Left hindlimb (tissue), 1 donor: ENCODE measurements around the gene FAM3B.
A peak's percentile ranks its signal among the peaks of the same experiment; 100 is the strongest.
"Not testable (repeated sequence)": the region's sequence is repeated elsewhere in the genome, so short reads cannot be mapped to it uniquely, and the experiment has no call there.

Experiments used
- DNase-seq: peaks from one replicate; pipeline ENCODE4 v3.0.0-alpha.2; 2018

The FAM3B gene

DNA sequence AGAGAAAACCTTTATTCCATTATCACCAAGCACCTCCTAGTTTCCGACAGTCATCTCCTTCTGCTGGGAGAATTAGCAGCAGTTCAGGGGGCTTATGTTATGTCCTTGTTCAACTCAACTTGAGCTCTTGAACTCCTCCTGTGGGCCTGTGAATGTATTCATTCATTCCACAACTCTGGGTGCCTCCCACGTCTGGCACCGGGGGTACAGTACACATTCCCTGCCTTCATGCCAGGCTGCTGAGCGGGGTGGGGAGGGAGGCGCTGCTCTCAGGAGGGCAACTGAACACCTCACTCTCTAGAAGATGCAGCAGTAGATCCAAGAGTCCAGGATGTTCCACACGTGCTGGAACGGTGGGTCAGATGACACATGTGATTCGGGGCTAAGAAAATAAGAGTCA lies 40.9 kb downstream of the FAM3B start:
- DNase-seq = no peak

- no peak for DNase-seq
These were observed 41.9 kb downstream of the FAM3B start for GRCh38 chr21:41358193-41359166.

- DNase-seq = no peak
These were observed 42.7 kb downstream of the FAM3B start for GRCh38 chr21:41359286-41359685.

DNA sequence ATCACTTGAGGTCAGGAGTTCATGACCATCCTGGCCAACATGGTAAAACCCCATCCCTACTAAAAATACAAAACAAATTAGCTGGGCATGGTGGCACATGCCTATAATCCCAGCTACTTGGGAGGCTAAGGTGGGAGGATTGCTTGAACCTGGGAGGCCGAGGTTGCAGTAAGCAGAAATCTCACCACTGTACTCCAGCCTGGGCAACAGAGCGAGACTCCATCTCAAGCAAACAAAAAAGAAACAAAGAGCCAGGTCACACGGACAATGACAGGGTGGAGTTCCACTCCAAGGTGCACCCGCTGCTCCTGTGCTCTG lies 43.1 kb downstream of the FAM3B start:
- DNase-seq = not testable (repeated sequence)

GRCh38 chr21:41360072-41360821 lies 43.6 kb downstream of the FAM3B start:
- no peak for DNase-seq

DNA sequence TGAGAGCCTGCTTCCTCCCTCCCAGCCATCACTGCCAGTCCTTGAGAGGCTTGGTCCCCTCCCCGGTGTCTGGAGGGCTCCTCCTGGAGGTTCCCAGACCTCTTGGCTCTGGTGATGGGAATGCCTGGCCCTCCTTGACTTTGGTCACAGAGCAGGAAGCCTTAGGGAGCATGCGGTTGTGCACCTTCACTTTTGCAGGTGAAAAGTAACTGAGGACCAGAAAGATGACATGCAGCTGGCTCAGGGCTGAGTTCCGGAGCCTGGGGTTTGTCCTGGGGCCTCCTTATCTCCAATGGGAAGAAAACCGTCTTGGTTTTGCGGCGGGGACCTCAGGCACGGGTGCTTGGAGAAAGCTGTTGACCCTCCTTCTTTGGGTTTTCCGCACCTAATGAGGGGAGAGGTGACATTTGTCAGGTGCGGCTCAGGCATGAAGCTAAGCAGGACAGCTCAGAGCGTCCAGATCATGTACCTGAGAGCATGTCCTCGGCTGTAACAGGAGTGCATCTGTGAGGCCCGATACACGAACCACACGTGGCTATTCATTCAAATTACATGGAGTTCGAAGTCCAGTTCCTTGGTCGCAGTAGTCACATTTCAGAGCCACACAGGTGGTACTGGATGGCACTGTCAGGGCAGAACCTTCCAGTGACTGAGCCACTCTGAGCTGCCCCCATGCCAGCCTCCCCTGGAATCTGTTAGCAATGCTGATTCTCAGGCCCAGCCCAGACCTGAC lies 44.6 kb downstream of the FAM3B start:
- no peak for DNase-seq

- no peak for DNase-seq
These were observed 45.4 kb downstream of the FAM3B start, which contains the start of gene MX2 for GRCh38 chr21:41361786-41362604. MX2 (plus strand) TSS chr21:41362027; CDS start chr21:41376907, 14,880 bp downstream.

GRCh38 chr21:41362605-41363369 lies 46.2 kb downstream of the FAM3B start:
- DNase-seq = no peak

DNA sequence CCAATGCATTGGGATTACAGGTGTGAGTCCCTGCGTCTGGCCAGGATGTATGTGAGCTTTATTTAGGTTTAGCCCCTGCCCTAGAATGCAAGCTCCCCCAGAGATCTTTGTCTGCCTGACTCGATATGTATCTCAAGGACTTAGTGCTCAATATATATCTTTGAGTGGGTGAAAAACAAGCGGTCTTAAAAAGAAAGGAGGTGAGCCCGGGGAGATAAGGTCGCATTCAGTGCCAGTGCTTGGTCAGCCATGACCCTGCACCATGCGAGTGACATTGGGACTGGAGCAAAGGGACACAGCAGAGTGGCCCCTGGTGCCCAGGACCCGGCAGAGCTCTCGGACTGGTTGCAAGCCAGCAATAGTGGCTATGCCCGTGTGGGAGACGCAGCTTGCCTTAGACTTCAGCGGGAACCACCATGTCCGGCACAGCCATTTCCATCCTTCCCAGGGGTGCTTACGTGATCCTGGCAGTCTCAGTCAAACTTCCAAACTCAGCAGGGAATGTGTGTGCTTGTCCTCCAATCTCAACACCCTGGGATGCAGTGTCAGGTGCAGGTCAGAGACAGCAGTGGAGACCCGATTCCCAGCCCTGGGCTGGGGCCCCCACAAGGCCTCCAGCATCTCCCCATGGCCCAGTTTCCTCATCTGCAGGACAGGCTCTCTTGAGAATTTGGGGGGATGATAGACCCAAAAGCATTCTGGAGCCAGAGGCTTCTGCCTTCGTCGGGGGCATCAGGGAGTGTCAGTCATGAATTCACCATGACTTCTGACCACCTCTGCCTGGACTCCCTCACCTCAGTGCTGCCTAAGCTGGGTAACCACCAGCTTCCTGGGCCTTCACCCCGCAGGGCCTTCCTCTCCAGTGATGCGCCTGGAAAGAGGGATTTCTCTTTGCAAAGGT lies 47.0 kb downstream of the FAM3B start:
- no peak for DNase-seq

GRCh38 chr21:41364308-41364707 lies 47.7 kb downstream of the FAM3B start:
- DNase-seq = no peak

GRCh38 chr21:41365377-41366107 lies 48.9 kb downstream of the FAM3B start:
- no peak for DNase-seq

GRCh38 chr21:41366522-41367151 lies 50.0 kb downstream of the FAM3B start:
- no peak for DNase-seq

DNA sequence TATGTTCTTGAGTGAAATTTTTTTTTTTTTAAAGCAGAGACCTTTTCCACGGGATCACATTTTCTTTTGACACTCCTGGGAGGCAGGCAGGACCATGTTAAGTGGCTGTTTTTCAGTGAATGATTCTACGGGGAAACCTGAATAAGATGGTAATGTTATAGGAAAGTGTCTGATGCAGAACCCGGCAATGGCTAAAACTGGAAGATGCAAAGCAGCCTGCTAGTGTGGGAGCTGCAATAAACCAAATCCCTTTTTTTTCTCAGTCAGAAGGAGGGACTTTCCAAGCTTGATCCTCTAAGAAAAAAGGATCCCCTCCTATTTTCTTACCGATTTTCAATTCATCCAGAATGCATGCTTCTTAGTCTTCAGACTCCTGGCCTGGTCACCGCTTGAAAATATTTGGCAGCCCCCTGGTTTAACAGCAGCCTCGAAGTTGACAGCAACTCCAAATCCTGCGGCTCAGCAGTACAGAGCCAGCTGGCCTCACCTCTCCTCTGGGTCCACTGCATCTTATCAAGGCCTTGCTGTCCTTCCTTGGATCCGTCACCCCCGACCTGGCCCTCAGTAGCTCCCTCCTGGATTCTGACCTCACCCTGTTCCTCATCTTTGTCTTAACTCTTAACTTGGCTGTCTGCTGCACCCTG lies 50.8 kb downstream of the FAM3B start:
- DNase-seq = no peak

GRCh38 chr21:41367945-41368734 lies 51.5 kb downstream of the FAM3B start:
- no peak for DNase-seq

DNA sequence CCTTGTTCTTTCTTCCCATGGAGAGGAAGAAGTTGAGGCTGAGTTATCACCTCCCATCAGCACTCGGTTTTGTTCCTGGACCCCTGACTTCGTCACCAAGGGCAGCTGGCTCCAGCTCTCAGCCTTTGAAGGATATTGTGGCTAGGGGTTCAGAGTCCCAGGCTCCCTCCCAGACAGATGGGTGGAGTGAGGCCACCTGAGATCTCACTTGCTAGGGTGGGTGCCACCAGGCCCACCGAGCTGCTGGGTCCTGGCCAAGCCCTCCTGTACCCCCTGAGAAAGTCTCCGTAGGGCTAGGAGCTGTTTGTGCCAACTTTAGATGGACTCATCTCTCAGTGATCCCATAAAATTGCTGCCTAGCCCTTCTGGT lies 52.1 kb downstream of the FAM3B start:
- no peak for DNase-seq

DNA sequence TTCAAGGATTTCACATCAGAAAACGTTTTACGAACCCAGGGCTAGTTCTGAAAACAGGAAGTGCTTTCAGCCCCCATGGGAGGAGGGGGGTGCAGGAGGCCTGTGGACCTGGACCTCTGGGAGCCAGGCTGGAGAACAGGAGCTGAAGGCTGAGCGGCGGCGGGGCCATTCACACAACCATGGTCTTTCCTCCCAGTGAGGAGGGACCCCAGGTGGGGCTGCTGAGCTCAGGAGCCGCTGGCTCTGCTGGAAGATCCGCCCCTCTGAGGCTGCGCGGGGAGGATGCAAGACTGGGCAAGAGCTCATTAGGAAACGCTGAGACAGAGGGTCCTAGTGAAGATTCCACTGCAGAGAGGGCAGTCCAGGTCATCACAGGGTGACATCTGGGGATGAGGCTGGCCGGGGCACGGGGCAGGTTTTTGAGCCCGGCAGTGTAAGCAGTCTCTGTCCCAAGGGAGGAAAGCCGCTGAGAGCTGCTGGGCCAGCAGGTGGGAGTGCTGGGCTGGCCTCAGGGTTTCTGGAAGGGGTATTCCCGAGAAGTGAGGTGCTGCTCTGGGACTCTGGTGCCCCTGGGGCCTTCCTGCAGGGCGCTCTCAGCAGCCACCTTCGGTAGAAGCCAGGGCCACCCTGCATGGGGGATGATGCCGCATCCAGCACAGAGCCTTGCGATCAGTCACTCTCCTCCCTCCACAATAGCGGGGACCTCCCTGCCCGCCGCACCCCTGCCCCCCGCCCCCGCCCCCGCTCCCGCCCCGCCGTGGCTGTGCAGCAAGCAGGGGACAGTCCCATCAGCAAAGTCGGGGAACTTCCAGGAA lies 52.7 kb downstream of the FAM3B start:
- DNase-seq = peak; percentile 49
